Middle frontal gyrus (tissue), 1 donor: ENCODE data around the gene BCAS3.
A peak's percentile ranks its signal among the peaks of the same experiment; 100 is the strongest.

ENCODE experiments used
- DNase-seq: peaks from one replicate; pipeline ENCODE4 v3.0.0-alpha.2; 2015; ENCODE audit warnings: low spot score; ENCODE audit errors: extremely low spot score

BCAS3 gene

GRCh38 chr17:61309362-61310256 lies 632.0 kb downstream of the BCAS3 start:
- no peak for DNase-seq

DNA sequence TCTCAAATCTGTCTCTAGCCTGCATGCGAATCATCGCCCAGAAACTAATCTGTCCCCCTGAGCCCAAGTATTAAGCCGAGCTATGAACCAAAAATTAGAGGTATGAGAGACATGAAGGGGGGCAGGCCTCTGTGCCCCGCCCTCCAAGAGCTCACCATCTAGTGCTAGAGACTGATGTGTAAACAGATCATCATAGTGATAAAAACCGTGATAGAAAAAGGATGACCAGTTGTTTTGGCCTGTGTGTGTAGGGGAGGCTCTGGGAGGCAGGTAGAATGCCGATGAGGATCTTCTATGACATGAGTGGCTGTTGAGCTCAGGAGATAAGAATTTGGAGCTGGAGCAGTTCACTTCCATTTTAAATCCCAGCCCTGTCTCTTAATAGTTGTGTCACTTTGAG lies 632.9 kb downstream of the BCAS3 start:
- no peak for DNase-seq

- DNase-seq = no peak
These were observed 635.0 kb downstream of the BCAS3 start for GRCh38 chr17:61312406-61313295.

DNA sequence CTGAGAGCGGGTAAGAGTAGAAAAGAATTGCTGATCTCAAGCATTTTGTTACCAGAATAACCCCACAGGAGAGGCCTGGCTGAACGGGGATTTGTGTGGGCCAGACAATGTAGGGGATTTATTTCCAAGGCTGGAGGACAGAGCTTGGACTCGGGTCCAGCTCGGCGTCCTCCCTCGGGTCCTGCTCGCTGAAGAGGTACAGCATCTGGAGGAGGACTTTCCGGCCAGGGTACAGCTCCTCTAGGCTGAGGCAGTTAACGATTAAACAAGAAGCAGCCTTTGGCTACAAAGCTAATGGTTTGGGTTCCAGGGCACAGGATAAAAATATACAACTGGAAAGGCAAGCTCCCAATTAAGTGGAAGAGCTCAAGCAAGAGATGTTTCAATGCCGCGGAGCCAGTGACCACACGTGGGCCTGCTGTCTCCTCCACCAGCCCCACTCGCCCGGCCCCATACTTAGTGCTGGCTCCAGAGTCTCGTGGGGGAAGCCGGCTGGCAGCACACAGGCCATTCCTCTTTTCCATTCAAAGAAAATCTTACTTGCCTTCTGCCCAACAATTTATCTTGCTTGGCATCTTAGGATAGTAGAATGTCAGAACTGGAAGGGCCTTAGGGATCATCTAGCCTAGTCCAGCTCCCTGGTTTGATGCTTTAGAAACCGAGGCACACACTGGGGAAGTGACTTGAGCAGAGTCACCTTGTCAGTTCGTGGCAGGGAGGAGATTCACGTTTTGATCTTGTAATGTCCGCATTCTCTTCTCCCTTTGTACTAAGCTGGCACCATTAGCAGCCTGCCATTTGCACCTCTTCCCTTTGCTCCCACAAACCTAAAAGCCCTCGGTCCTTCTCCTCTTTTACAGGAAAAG lies 636.0 kb downstream of the BCAS3 start:
- no peak for DNase-seq

DNA sequence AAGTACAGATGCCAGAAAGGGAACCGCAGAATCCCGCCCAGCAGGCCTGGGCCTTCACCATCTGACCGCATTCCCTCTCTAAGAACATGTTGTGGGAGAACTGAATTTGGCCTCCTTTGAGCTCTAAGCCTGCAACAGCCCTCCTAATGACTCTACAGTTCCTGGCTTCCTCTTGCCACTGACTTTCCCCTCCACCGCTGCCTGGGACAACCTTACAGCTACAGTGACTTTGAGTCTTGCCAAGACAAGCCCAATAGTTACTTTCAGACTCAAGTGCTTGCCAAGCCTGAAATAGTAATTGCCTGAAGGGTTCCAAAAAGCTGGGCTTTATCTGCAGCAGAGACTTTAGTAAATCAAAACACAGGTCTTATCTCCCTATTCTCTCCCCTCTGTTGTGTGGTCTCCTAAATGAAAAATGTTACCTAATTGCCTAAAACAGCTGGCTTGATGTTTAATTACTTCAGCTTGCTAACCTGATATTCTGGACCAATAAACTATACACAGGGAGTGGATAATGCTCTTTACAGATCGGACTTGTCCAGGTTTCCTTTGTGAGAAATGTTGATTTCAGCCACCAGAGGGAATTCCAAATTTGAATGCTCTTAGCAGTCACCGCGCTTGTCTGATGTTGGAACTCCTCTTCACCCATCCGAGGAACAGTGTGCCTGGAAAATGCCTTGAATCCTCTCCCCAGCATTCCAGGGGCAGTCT lies 636.9 kb downstream of the BCAS3 start:
- peak; percentile 24 for DNase-seq

DNA sequence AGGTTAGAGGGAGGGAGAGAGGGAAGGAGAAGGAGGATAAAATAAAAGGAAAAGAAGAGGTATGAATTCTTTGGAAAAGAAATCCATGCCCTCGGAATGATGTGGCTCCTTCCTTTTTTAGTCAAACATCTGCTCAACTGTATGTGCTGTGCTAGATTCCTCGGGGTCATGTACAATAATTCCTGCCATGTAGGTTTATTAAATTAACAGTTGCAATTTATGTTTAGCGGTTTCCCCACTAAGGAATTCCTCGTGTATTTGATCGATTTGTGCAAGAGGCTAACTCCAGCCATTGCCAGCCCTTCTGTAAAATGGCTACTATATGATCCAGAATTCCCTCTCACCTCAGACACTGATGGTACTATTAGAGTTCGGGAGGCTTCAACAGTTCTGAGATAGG lies 639.0 kb downstream of the BCAS3 start:
- no peak for DNase-seq

- no peak for DNase-seq
These were observed 640.1 kb downstream of the BCAS3 start for GRCh38 chr17:61317779-61318178.

DNA sequence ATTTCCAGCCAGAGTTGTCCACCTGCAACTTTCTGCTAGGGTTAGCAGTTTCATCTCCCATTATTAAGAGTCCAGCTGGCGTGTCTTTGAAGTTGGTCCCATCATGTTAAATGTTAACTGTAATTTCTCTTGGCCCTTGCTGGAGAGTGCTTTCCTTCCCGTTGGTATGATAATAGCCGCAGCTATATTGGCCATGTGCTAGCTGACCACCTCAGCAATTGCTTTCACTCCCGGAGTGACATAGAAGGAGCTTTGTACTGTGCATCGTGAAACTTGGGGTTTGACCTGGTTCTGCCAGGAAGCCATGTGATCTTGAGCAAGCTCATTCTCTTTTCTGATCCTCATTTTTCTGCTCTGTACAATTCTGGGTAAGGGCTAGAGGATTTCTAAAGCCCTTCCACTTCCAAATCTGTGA lies 641.0 kb downstream of the BCAS3 start:
- no peak for DNase-seq

- DNase-seq = no peak
These were observed 643.7 kb downstream of the BCAS3 start for GRCh38 chr17:61321344-61321743.

- DNase-seq = no peak
These were observed 644.8 kb downstream of the BCAS3 start for GRCh38 chr17:61322325-61323002.

DNA sequence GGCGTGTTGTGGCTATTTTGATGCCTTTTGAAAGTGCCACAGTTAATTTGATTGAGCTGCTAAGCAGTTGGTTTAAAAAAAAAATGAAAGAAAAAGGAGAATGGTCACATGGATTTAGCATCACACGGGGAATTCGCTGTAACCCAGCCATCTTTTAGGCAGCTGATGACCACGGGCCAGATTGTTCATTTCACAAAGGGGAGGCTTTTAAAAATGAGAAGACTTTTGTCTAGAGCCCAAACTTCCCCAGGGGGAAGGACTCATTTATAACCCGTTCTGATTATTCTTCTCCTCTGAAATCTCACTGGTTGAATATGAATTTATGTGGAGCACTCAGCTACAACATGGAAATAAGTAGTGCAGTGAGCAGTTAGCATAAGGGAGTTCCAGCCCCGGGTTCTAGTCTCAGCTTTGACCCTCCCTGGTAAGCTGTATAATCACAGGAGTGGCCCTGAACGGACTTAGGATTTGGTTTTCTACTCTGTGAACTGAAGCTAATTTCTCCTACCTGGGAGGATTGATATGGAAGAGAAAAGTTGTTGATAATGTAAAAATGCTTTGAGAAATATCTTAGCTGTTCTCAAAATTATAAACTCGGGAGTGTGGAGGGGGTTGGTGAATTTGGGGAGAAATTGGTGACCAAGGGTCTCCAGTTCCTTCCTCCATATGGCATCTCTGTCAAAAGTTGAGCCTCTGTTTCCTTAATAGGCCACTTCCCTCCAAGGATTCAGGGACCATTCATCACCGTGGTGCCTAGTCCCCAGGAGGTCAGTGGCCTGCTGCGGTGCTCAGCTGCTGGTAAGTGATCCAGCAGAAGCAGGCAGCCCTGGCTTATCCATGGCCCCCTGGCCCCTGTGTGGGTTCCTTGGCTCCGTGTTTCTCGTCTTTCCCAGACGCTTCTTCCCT lies 645.6 kb downstream of the BCAS3 start:
- DNase-seq = no peak

DNA sequence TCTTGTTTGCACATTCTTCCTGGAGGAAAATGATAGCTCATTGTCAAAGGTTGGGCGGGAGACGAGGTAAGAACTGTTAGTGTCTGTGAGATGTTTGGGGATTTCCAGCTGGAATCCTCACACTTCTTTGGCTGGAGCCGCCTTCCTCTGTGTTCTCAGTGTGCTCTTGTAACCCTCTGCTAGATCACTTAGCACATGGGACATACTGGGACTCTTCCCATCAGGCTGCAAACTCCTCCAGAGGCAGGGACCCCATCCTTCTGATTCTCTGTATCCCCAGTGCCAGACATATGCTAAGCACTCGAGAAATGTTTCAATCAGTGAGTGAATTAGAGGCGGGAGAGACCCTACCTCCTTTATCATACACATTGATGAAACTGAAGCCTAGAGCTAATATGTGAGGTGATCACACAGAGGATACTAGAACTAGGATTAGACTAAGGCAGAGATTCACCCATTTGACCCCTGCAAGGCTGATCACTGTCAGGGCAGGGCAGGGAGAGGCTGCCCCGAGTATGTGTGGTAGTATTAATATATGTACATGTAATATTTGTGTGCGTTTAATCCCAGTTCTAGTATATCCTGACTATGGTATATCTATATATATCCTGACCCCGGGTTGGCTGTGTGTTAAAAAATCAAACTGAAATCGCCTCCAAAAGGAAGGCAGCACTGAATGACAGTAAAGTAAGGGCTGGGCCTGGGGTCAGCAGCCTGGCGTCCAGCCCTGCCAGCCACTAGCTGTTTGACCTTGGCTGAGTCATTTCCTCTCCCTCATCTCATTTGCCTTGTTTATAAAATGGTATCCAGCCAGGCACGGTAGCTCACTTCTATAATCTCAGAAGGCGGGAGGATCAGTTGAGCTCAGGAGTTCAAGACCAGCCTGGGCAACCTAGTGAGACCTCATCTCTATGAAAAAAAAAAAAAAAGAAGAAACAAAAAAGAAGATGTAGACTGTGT lies 646.5 kb downstream of the BCAS3 start:
- DNase-seq = no peak

- no peak for DNase-seq
These were observed 647.3 kb downstream of the BCAS3 start for GRCh38 chr17:61324950-61325349.

DNA sequence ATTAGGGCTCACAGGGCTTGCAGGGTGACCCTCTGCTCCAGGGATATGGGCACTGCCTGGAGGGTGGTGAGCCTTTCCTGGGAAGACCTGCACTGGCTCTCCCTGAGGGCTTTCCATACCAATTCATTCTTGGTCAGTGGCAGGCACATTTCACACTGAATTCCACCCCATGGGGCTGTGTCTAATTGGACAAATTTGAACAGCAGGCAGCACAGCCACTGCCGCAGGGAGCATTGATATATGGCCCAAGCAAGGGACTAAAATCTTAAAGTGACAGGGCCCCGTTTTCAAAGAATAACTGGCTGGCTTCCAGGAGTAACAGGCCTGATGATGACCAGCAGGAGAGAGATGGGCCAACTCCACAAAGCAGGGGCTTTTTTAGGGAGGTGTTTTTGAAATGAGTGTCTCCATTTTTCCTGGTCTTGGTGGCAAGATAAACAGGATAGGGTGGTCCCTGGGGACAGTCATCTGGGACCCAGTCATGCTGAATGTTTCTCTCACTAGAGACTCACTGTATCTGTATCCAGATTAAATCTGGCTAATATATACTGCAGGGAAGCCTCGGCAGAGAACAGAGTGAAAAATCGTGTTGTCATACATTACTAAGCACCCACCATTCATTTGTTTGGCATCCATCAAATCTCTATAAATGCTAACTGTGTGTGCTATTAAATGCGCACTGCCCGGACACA lies 647.9 kb downstream of the BCAS3 start:
- DNase-seq = no peak

- no peak for DNase-seq
These were observed 648.7 kb downstream of the BCAS3 start for GRCh38 chr17:61326330-61326729.

GRCh38 chr17:61328351-61328750 lies 650.7 kb downstream of the BCAS3 start:
- DNase-seq = no peak
